PC-9 (cell line): ENCODE data around the gene NDE1.

ENCODE experiments used
- CTCF ChIP-seq: fragments of 200-600 bp; sonication (generic); conservative IDR thresholded peaks from 2 replicates; pipeline ENCODE4 v1.6.1; 2017; ENCODE audit warnings: mixed run types, antibody characterized with exemption, mild to moderate bottlenecking, moderate library complexity
- EZH2 ChIP-seq: fragments of 200-600 bp; sonication (generic); IDR thresholded peaks from 2 replicates; pipeline ENCODE4 v1.8.0; 2017; ENCODE audit warnings: antibody characterized with exemption, low read depth

GRCh38 chr16:15654591-15654990 is 4.5 kb downstream of the NDE1 start:
- no peak for TF ChIP-seq CTCF
- TF ChIP-seq EZH2, result no peak
